ENCODE data around the gene ST7. TPM values are rescaled to one million over a fixed set of nuclear protein-coding genes. Genes with fewer than 3 reads are reported as not detected.

Gene ST7
- total RNA-seq, 1 experiment from 2014 or later = 38.2 TPM

DNA sequence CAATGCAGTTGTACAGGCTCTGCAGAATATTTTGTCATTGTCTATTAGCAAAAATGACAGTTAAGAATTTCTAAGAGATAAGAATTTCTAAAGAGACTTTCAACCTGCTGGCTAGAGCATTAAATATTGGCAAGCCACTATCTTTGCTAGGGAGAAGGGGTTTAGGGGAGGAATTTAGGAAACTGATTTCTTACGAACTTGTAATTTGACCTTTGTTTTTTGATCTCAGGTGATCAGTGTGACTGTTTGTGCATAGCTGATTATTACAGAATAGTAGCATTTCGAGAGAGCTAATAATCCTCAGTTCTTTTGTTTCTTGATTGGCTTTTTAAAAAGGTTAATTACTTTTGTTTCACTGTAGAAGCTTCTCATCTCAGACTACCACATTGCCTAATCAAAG lies 68.1 kb downstream of the ST7 start:
- Mint-ChIP-seq H3K27ac (ENCODE audit: unreplicated experiment) (no peak overlapping the region), H3K27me3 (ENCODE audit: insufficient read depth, unreplicated experiment) (no peaks in the 10 kb centered on the region), H3K9me3 (ENCODE audit: unreplicated experiment) (no peaks in the 10 kb centered on the region), H3K4me3 (ENCODE audit: unreplicated experiment) (no peak overlapping the region), H3K4me1 (ENCODE audit: low read depth, unreplicated experiment) (peaks cover 14% of the 10 kb centered on the region), H3K36me3 (ENCODE audit: insufficient read depth, unreplicated experiment) (peaks cover under 1% of the 10 kb centered on the region)
- intact Hi-C loops (cut with micrococcal nuclease; ENCODE audit: unreplicated experiment) = no loop called here
- DNase-seq = no peak
- BruUV-seq (replicated peaks) = no TSS peak
- H3K27me3 ChIP-seq (replicated peaks; ENCODE audit: control insufficient read depth, insufficient read depth, low read length) = no peaks in the 10 kb centered on the region
- H3K4me3 ChIP-seq (ENCODE audit: low read depth, low read length) = no peak overlapping the region
- TF ChIP-seq, protein P1, sequence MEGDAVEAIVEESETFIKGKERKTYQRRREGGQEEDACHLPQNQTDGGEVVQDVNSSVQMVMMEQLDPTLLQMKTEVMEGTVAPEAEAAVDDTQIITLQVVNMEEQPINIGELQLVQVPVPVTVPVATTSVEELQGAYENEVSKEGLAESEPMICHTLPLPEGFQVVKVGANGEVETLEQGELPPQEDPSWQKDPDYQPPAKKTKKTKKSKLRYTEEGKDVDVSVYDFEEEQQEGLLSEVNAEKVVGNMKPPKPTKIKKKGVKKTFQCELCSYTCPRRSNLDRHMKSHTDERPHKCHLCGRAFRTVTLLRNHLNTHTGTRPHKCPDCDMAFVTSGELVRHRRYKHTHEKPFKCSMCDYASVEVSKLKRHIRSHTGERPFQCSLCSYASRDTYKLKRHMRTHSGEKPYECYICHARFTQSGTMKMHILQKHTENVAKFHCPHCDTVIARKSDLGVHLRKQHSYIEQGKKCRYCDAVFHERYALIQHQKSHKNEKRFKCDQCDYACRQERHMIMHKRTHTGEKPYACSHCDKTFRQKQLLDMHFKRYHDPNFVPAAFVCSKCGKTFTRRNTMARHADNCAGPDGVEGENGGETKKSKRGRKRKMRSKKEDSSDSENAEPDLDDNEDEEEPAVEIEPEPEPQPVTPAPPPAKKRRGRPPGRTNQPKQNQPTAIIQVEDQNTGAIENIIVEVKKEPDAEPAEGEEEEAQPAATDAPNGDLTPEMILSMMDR (IDR thresholded peaks at IDR 0.05; ENCODE audit: insufficient read depth in 1 of 2, low read depth in 1 of 2, low read length in 1 of 2, severe bottlenecking in 1 of 2, unreplicated experiment in 1 of 2) = no peak
- H3K9me3 ChIP-seq = no peaks in the 10 kb centered on the region
- ChIA-PET POLR2A (no interaction called here), CTCF (no interaction called here)
- peaks cover 10% of the 10 kb centered on the region; the same call in 1 of the 2 replicates for H3K4me1 ChIP-seq
- H3K36me3 ChIP-seq (ENCODE audit: control insufficient read depth, insufficient read depth, low read length) = no peaks in the 10 kb centered on the region

DNA sequence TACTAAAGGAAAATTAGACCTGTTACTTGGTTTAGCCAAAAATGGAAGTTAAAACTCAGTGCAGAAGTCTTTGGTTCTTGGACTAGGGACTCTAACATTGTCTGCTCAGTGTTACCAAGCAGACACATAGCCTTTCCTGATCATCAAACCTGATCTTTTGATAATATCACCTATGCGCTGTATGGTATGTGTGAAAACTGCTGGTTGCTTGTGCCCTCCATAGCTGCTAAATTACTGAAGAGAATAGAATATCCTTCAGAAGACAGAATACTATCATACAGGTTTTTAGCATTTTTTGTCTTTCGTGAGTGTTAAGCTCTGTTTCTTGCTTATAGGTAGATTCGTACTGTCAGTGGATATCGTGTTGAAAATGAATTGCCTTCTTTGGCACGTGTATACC lies 68.7 kb downstream of the ST7 start:
- Histone ChIP-seq H3K27me3 (replicated peaks; ENCODE audit: control insufficient read depth, insufficient read depth, low read length) (no peaks in the 10 kb centered on the region), H3K4me1 (peaks cover 10% of the 10 kb centered on the region; the same call in 1 of the 2 replicates), H3K36me3 (ENCODE audit: control insufficient read depth, insufficient read depth, low read length) (no peaks in the 10 kb centered on the region), H3K9me3 (no peaks in the 10 kb centered on the region), H3K4me3 (ENCODE audit: low read depth, low read length) (no peak overlapping the region)
- TF ChIP-seq, protein P1 (IDR thresholded peaks at IDR 0.05; ENCODE audit: insufficient read depth in 1 of 2, low read depth in 1 of 2, low read length in 1 of 2, severe bottlenecking in 1 of 2, unreplicated experiment in 1 of 2) = no peak
- CTCF ChIA-PET = no interaction called here
- BruUV-seq (replicated peaks) = no TSS peak
- no peak overlapping the region for H3K27ac Mint-ChIP-seq (ENCODE audit: unreplicated experiment)
- no peak for DNase-seq
- intact Hi-C loops (cut with micrococcal nuclease; ENCODE audit: unreplicated experiment) = no loop called here
- H3K9me3 Mint-ChIP-seq (ENCODE audit: unreplicated experiment) = no peaks in the 10 kb centered on the region
- H3K36me3 Mint-ChIP-seq (ENCODE audit: insufficient read depth, unreplicated experiment) = peaks cover 6% of the 10 kb centered on the region
- peaks cover 14% of the 10 kb centered on the region for H3K4me1 Mint-ChIP-seq (ENCODE audit: low read depth, unreplicated experiment)
- H3K4me3 Mint-ChIP-seq (ENCODE audit: unreplicated experiment) = no peak overlapping the region
- POLR2A ChIA-PET = no interaction called here
- no peaks in the 10 kb centered on the region for H3K27me3 Mint-ChIP-seq (ENCODE audit: insufficient read depth, unreplicated experiment)

DNA sequence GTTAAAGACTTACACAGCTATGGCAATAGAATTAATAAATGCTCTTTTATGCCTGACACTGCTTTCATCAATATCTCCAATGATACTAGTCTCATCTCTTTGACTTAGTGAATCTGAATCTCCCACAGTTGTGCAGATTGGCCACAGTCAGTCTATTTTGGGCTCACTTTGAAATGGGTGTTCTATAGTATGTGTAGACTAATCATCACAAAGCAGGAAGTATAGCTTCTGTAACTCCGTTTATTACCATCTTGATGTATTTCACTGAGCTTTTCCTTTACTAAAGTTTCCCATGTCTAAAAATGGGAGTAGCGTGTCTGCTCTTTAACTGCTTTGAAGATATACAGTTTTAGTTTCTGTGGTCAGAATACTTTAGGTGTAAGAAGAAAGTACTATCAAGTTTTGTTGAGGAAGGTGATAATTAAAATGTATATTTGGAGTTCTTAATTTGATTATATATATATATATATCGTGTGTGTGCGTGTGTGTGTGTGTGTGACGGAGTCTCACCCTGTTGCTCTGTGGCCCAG lies 70.1 kb downstream of the ST7 start:
- Mint-ChIP-seq H3K9me3 (ENCODE audit: unreplicated experiment) (no peaks in the 10 kb centered on the region), H3K4me3 (ENCODE audit: unreplicated experiment) (no peak overlapping the region), H3K27me3 (ENCODE audit: insufficient read depth, unreplicated experiment) (no peaks in the 10 kb centered on the region), H3K36me3 (ENCODE audit: insufficient read depth, unreplicated experiment) (peaks cover 6% of the 10 kb centered on the region), H3K4me1 (ENCODE audit: low read depth, unreplicated experiment) (peaks cover 10% of the 10 kb centered on the region), H3K27ac (ENCODE audit: unreplicated experiment) (no peak overlapping the region)
- no peak for DNase-seq
- Histone ChIP-seq H3K4me1 (peaks cover 10% of the 10 kb centered on the region; the same call in 1 of the 2 replicates), H3K9me3 (no peaks in the 10 kb centered on the region), H3K36me3 (ENCODE audit: control insufficient read depth, insufficient read depth, low read length) (no peaks in the 10 kb centered on the region), H3K27me3 (replicated peaks; ENCODE audit: control insufficient read depth, insufficient read depth, low read length) (no peaks in the 10 kb centered on the region), H3K4me3 (ENCODE audit: low read depth, low read length) (no peak overlapping the region)
- no TSS peak for BruUV-seq (replicated peaks)
- CTCF ChIA-PET = no interaction called here
- POLR2A ChIA-PET = no interaction called here
- intact Hi-C loops (cut with micrococcal nuclease; ENCODE audit: unreplicated experiment) = no loop called here
- TF ChIP-seq, protein P1 (IDR thresholded peaks at IDR 0.05; ENCODE audit: insufficient read depth in 1 of 2, low read depth in 1 of 2, low read length in 1 of 2, severe bottlenecking in 1 of 2, unreplicated experiment in 1 of 2) = no peak
